Testis (tissue), 3 donors: ENCODE measurements around the gene SCN4B. TPM values are rescaled to one million over a fixed set of nuclear protein-coding genes. Genes with fewer than 3 reads are reported as not detected.

ENCODE experiments used
- DNase-seq: peaks from one replicate; pipeline ENCODE4 v3.0.0-alpha.2; 2019
- H3K27ac ChIP-seq, 2 donors: fragments of 200-600 bp; sonication (generic); one replicate each; pipeline ENCODE4 v1.5.1; 2019
- H3K27me3 ChIP-seq: fragments of 200-600 bp; sonication (generic); one replicate; pipeline ENCODE4 v1.5.1; 2019
- H3K36me3 ChIP-seq: fragments of 200-600 bp; sonication (generic); one replicate; pipeline ENCODE4 v1.5.1; 2017; ENCODE audit warnings: low read depth; ENCODE audit errors: missing control alignments
- H3K4me1 ChIP-seq: fragments of 200-600 bp; sonication (generic); one replicate; pipeline ENCODE4 v1.5.1; 2019
- H3K4me3 ChIP-seq, 2 donors: fragments of 200-600 bp; sonication (generic); one replicate each; pipeline ENCODE4 v1.5.1; 2017 to 2019
- H3K9me3 ChIP-seq: fragments of 200-600 bp; sonication (generic); one replicate; pipeline ENCODE4 v1.5.1; 2017
- POLR2A ChIP-seq: fragments of 450-650 bp; IDR thresholded peaks from one replicate; pipeline ENCODE4 v1.6.1; 2017; ENCODE audit warnings: antibody characterized with exemption, mild to moderate bottlenecking, moderate library complexity
- WGBS, 2 donors: methylation state at CpG; one replicate each; pipeline ENCODE4 v1.1.5; 2018; 5-methylcytosine and 5-hydroxymethylcytosine counted together
- intact Hi-C: fragments of 100-400 bp; cut with DNase I; formaldehyde crosslinking; loops from one replicate; pipeline ENCODE4 v1.15.1; 2023; ENCODE audit warnings: low total_unique reads
- polyA plus RNA-seq: library from polyadenylated mRNA; stranded (reverse); fragments of 350-450 nt; fragmentation: Illumina TruSeq; extraction: RNeasy Lipid Tissue Mini Kit (QIAGEN cat#74804); gene quantifications from one replicate; pipeline ENCODE4 v1.2.3, GENCODE V29; 2014; ENCODE audit warnings: low read depth, low replicate concordance; ENCODE audit not compliant: insufficient read depth
- total RNA-seq, 2 donors: library from RNA; depleted of rRNA; stranded (reverse); fragments of >200 nt; gene quantifications; one replicate each; pipeline ENCODE4 v1.2.3, GENCODE V29; 2016
- TF ChIP-seq, protein P1 (sequence below), 3 experiments: fragments of 450-650 bp in 2 of 3; fragments of 200-600 bp in 1 of 3; sonication (generic) in 1 of 3; IDR thresholded peaks; one replicate each; pipeline ENCODE4 v1.5.1; 2016 to 2019; ENCODE audit warnings: antibody characterized with exemption in 3 of 3, mild to moderate bottlenecking in 2 of 3, moderate library complexity in 1 of 3

Gene SCN4B
- total and polyA plus RNA-seq, 3 donors from 2014 or later, result 1.9 to 4.9 (median 2.0) TPM

DNA sequence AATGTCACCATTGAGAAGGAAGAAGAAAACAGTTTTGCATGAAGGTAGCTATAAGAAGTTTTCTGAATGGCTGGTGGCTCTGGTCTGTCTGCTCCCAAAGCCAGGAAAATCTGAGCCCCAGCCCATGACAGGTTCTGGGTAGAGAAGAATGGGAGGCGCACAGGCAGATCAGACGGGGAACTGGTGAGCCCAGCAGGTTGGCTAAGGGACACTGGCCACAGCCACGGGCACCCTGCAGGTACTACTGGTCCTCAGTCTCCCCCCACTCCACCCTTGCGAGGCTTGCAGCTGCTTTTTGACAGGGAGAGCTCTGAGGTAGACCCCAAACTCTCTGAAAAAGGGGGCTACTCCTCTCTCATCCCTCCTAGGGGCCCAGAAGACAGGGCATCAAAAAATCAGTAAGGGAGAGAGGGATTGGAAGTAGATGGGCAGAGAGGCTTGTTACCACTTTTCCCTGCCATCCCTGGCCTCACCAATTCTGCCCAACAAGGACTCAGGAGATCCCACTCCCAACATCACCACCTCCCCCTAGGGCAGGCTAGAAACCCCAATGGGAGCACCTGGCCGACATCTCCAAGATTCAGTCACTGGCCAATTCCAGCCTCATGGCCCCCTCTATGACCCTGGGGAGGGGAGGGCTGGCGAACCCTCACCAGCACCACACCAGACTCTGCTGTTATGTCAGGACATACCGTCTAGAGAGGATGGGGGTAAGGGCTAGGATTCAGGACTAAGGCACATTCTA lies 17.4 kb downstream of the SCN4B start:
- Histone ChIP-seq H3K27me3 (no peaks in the 10 kb centered on the region), H3K27ac (no peak overlapping the region), H3K4me3 (no peak overlapping the region), H3K36me3 (no peaks in the 10 kb centered on the region), H3K4me1 (no peaks in the 10 kb centered on the region), H3K9me3 (no peaks in the 10 kb centered on the region)
- intact Hi-C loops, result no loop called here
- no peak for TF ChIP-seq POLR2A
- TF ChIP-seq, protein P1, sequence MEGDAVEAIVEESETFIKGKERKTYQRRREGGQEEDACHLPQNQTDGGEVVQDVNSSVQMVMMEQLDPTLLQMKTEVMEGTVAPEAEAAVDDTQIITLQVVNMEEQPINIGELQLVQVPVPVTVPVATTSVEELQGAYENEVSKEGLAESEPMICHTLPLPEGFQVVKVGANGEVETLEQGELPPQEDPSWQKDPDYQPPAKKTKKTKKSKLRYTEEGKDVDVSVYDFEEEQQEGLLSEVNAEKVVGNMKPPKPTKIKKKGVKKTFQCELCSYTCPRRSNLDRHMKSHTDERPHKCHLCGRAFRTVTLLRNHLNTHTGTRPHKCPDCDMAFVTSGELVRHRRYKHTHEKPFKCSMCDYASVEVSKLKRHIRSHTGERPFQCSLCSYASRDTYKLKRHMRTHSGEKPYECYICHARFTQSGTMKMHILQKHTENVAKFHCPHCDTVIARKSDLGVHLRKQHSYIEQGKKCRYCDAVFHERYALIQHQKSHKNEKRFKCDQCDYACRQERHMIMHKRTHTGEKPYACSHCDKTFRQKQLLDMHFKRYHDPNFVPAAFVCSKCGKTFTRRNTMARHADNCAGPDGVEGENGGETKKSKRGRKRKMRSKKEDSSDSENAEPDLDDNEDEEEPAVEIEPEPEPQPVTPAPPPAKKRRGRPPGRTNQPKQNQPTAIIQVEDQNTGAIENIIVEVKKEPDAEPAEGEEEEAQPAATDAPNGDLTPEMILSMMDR (IDR thresholded peaks at IDR 0.05), result no peak
- 74 to 80% methylated on average over 6 to 7 of the region's 7 CpGs for WGBS, 2 donors
- no peak for DNase-seq

DNA sequence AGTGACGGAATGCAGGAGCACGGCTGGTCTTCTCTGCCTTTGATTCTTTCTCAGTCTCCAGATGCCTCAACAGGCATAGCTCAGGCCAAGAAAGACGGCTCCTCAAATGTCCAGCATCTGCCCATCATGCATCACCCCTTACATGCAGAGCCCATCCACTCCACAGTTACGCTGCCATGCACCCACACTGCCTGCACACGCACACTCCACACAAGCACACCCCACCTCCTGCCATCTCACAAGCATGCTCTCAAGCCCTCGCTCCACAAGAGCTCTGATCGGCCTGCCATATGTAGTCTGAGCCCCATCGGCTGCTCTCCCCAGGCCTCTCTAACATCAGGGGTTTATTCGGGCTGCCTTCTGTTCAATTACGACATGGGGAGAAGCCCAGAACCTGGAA lies 18.8 kb downstream of the SCN4B start:
- WGBS, 2 donors, result 91 to 95% methylated on average over 10 of the region's 10 CpGs
- no peak for DNase-seq
- no peak for TF ChIP-seq POLR2A
- TF ChIP-seq, protein P1 (IDR thresholded peaks at IDR 0.05), result no peak
- H3K4me3 ChIP-seq, result no peak overlapping the region
- no peaks in the 10 kb centered on the region for H3K9me3 ChIP-seq
- no peaks in the 10 kb centered on the region for H3K4me1 ChIP-seq
- no peak overlapping the region for H3K27ac ChIP-seq
- no peaks in the 10 kb centered on the region for H3K27me3 ChIP-seq
- intact Hi-C loops, result no loop called here
- H3K36me3 ChIP-seq, result no peaks in the 10 kb centered on the region

DNA sequence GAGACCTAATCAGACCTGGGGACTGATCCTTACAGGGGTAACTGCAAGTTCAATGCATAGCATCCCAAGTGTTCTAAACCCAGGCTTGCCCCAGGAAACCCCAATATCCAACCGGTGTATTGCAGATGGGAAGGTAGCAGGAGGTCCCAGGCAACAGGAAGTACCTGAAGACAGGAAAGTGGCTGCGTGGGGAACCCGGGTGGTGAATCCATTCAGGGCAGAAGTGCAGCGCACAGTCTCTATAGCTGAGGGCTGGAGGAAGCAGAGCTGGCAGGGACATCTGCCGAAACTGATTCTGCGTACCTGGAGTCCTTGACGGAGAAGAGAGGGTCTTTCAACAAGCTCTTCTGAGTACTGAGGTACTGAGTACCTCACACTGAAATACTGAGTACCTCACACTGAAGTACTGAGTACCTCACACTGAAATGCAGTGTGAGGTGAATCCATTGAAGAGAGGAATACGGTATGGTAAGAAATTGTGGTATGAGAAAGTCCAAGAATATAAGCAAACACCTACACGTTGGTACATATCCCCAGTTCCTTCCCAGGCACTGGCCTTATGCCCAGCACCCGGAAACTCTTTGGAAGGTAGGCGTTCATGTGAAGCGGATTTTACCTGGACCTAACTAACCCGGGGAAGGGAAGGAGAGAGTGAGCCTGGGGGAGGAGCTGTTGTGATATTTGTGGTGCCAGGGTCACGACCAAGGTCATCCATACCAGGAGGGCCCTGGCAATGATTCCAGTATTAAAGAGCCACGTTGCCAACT lies 20.1 kb downstream of the SCN4B start:
- H3K9me3 ChIP-seq, result no peaks in the 10 kb centered on the region
- no peak for DNase-seq
- no peak for TF ChIP-seq POLR2A
- TF ChIP-seq, protein P1 (IDR thresholded peaks at IDR 0.05), result no peak
- WGBS, 2 donors, result 70 to 83% methylated on average over 15 of the region's 15 CpGs
- H3K36me3 ChIP-seq, result no peaks in the 10 kb centered on the region
- intact Hi-C loops, result no loop called here
- no peaks in the 10 kb centered on the region for H3K27me3 ChIP-seq
- H3K27ac ChIP-seq, result no peak overlapping the region
- H3K4me3 ChIP-seq, result no peak overlapping the region
- H3K4me1 ChIP-seq, result no peaks in the 10 kb centered on the region

DNA sequence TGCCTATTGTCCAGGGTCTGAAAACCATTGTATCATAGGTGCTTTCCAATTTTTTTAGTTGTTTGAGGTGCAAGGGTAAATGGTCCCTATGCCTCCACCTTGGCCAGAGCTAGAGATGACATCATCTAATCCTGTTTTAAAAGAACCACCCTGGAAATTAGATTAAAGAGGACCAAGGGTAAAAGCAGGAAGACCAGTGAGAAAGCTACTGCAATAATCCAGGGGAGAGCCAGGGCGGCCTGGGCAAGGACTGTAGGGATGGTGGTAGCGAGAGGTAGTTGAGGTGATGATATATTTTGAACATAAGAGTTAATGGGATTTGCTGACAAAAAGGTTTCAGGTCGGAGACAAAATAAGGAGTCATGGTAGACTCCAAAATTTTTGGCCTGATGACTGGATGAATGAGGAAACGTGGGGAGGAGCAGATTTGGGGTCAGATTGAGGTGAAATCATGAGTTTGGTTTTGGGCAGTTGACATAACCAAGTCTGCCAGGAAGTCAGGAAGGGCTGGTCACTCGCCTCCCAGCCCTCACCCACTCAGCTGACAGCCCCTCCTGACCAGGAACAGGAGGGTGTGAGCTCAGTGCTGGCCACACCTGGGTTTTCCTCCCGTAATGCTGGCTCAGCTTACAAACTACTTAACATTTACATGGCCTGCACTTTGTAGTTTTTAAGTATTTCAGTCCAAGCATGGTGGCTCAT lies 23.0 kb downstream of the SCN4B start:
- Histone ChIP-seq H3K4me3 (no peak overlapping the region), H3K36me3 (no peaks in the 10 kb centered on the region), H3K9me3 (no peaks in the 10 kb centered on the region), H3K27me3 (no peaks in the 10 kb centered on the region), H3K4me1 (no peaks in the 10 kb centered on the region), H3K27ac (no peak overlapping the region)
- TF ChIP-seq POLR2A, result no peak
- TF ChIP-seq, protein P1 (IDR thresholded peaks at IDR 0.05), result no peak
- no peak for DNase-seq
- WGBS, 2 donors, result 87 to 90% methylated on average over 6 of the region's 6 CpGs
- intact Hi-C loops, result loop anchor here (2.0 kb wide), 1 partner anchor 21 kb away; no protein-coding TSS in a partner anchor
